GM19193 (cell line): ENCODE data around the gene NAT8L.

ENCODE experiments used
- POLR2A ChIP-seq: IDR thresholded peaks from 4 replicates; pipeline ENCODE4 v1.6.1; 2011; ENCODE audit not compliant: insufficient read depth, insufficient read length; ENCODE audit errors: extremely low read depth

Gene NAT8L

GRCh38 chr4:2076908-2077536 is 17.9 kb downstream of the NAT8L start:
- no peak for TF ChIP-seq POLR2A

GRCh38 chr4:2077537-2078460 is 18.7 kb downstream of the NAT8L start:
- TF ChIP-seq POLR2A: no peak

GRCh38 chr4:2078584-2078983 is 19.5 kb downstream of the NAT8L start:
- no peak for TF ChIP-seq POLR2A

- no peak for TF ChIP-seq POLR2A
Measured at GRCh38 chr4:2079006-2079405, 19.9 kb downstream of the NAT8L start.

GRCh38 chr4:2079926-2080325 is 20.8 kb downstream of the NAT8L start:
- TF ChIP-seq POLR2A: no peak

- TF ChIP-seq POLR2A: no peak
Measured at GRCh38 chr4:2080429-2081300, 21.5 kb downstream of the NAT8L start.

- no peak for TF ChIP-seq POLR2A
Measured at GRCh38 chr4:2081540-2081939, 22.4 kb downstream of the NAT8L start.

- no peak for TF ChIP-seq POLR2A
Measured at GRCh38 chr4:2082118-2082517, 23.0 kb downstream of the NAT8L start.

- TF ChIP-seq POLR2A: no peak
Measured at GRCh38 chr4:2082627-2083026, 23.5 kb downstream of the NAT8L start.

GRCh38 chr4:2083116-2083825 is 24.1 kb downstream of the NAT8L start:
- no peak for TF ChIP-seq POLR2A

GRCh38 chr4:2083826-2084160 is 24.7 kb downstream of the NAT8L start:
- TF ChIP-seq POLR2A: no peak

GRCh38 chr4:2084316-2084715 is 25.2 kb downstream of the NAT8L start:
- TF ChIP-seq POLR2A: no peak

GRCh38 chr4:2085496-2085901 is 26.4 kb downstream of the NAT8L start:
- no peak for TF ChIP-seq POLR2A

- no peak for TF ChIP-seq POLR2A
Measured at GRCh38 chr4:2087170-2087569, 28.0 kb downstream of the NAT8L start.

GRCh38 chr4:2089222-2089621 is 30.1 kb downstream of the NAT8L start:
- no peak for TF ChIP-seq POLR2A
